Measurements from ENCODE around the gene PLEKHM3.

- TF ChIP-seq, protein P1, sequence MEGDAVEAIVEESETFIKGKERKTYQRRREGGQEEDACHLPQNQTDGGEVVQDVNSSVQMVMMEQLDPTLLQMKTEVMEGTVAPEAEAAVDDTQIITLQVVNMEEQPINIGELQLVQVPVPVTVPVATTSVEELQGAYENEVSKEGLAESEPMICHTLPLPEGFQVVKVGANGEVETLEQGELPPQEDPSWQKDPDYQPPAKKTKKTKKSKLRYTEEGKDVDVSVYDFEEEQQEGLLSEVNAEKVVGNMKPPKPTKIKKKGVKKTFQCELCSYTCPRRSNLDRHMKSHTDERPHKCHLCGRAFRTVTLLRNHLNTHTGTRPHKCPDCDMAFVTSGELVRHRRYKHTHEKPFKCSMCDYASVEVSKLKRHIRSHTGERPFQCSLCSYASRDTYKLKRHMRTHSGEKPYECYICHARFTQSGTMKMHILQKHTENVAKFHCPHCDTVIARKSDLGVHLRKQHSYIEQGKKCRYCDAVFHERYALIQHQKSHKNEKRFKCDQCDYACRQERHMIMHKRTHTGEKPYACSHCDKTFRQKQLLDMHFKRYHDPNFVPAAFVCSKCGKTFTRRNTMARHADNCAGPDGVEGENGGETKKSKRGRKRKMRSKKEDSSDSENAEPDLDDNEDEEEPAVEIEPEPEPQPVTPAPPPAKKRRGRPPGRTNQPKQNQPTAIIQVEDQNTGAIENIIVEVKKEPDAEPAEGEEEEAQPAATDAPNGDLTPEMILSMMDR (conservative IDR thresholded peaks at IDR 0.05; ENCODE audit: low read depth, low read length) = no peak
- TF ChIP-seq EZH2 (IDR thresholded peaks at IDR 0.05; ENCODE audit: borderline replicate concordance, low read depth, low read length, poor library complexity, severe bottlenecking) = no peak
Measured at GRCh38 chr2:207855591-207855990, 169.7 kb downstream of the PLEKHM3 start.

All from A673 (cell line).